Memory B cell (primary cell): ENCODE data around the gene SLC16A2.

Experiments used
- ATAC-seq: fragments of 150-1000 bp; cut with Tn5 transposase; 2 replicates; pipeline ENCODE4 v1.10.0; 2021; ENCODE audit warnings: low read depth, mild to moderate bottlenecking, moderate library complexity
- DNase-seq, 2 donors: peaks; one replicate each; pipeline ENCODE4 v3.0.0; 2022; ENCODE audit warnings: low spot score in 2 of 2
- H3K27ac Mint-ChIP-seq: one replicate; pipeline ENCODE4 v1.8.0; 2022; ENCODE audit warnings: mild to moderate bottlenecking, moderate library complexity, mixed read lengths
- H3K27me3 Mint-ChIP-seq: one replicate; pipeline ENCODE4 v1.8.0; 2022; ENCODE audit warnings: mixed read lengths
- H3K36me3 Mint-ChIP-seq: one replicate; pipeline ENCODE4 v1.8.0; 2022; ENCODE audit warnings: mild to moderate bottlenecking, mixed read lengths
- H3K4me1 Mint-ChIP-seq: one replicate; pipeline ENCODE4 v1.8.0; 2022; ENCODE audit warnings: mixed read lengths
- H3K4me3 Mint-ChIP-seq: one replicate; pipeline ENCODE4 v1.8.0; 2022; ENCODE audit warnings: mild to moderate bottlenecking, moderate library complexity, mixed read lengths
- H3K9me3 Mint-ChIP-seq: one replicate; pipeline ENCODE4 v1.8.0; 2022; ENCODE audit warnings: mixed read lengths

SLC16A2 gene

GRCh38 chrX:74551934-74552333 lies 130.6 kb downstream of the SLC16A2 start:
- H3K27ac Mint-ChIP-seq, result no peak overlapping the region
- H3K36me3 Mint-ChIP-seq, result no peaks in the 10 kb centered on the region
- no peak overlapping the region for H3K4me3 Mint-ChIP-seq
- DNase-seq, result no peak
- peaks cover 5% of the 10 kb centered on the region for H3K4me1 Mint-ChIP-seq
- H3K9me3 Mint-ChIP-seq, result no peaks in the 10 kb centered on the region
- ATAC-seq, result no peak
- H3K27me3 Mint-ChIP-seq, result no peaks in the 10 kb centered on the region

DNA sequence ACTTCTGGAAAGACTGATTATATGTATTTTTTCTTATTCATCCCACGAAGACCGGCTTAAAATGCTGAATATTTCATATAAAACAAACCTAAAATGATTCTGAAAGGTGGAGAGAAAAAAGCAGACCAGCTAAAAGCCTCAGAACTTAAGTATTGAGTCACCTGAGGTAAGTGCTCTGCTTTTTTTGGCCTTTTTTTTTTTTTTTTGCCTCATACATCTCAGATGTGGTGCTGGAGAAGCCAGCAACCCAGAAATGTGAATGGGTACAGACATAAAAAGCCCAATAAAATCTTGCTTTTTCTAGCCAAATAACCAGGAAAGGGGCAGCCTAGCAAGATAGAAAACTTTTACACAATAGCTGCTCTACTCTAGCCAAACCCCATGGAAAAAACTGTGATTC lies 136.1 kb downstream of the SLC16A2 start:
- H3K27ac Mint-ChIP-seq, result no peak overlapping the region
- H3K27me3 Mint-ChIP-seq, result no peaks in the 10 kb centered on the region
- H3K4me1 Mint-ChIP-seq, result no peaks in the 10 kb centered on the region
- H3K9me3 Mint-ChIP-seq, result no peaks in the 10 kb centered on the region
- no peak for DNase-seq
- H3K4me3 Mint-ChIP-seq, result no peak overlapping the region
- no peak for ATAC-seq
- no peaks in the 10 kb centered on the region for H3K36me3 Mint-ChIP-seq

DNA sequence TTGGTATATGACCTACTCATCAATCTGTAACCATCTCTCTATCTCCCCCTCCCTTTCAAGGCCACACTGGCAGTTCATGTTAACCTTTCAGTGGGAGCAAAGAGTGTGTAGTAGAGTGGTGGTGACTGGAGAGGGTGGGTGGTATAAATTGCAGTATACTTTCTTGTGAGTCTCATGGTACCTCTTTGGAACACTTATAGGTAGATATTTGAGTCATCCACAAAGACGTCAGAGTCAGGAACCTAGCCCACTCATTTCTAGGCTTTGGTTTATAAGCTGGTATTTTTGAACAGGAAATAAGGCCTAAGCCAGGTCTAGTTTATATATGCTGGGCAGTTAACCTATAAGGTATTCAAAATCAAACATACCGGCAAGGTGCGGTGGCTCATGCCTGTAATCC lies 156.8 kb downstream of the SLC16A2 start:
- DNase-seq (no peak), ATAC-seq (no peak)
- Mint-ChIP-seq H3K27me3 (no peaks in the 10 kb centered on the region), H3K4me1 (peaks cover 2% of the 10 kb centered on the region), H3K4me3 (no peak overlapping the region), H3K36me3 (no peaks in the 10 kb centered on the region), H3K27ac (no peak overlapping the region), H3K9me3 (no peaks in the 10 kb centered on the region)

GRCh38 chrX:74579597-74580198 lies 158.4 kb downstream of the SLC16A2 start:
- Mint-ChIP-seq H3K4me1 (peaks cover 2% of the 10 kb centered on the region), H3K36me3 (peaks cover 2% of the 10 kb centered on the region), H3K27ac (no peak overlapping the region), H3K27me3 (no peaks in the 10 kb centered on the region), H3K9me3 (no peaks in the 10 kb centered on the region), H3K4me3 (no peak overlapping the region)
- ATAC-seq (no peak), DNase-seq (no peak)
